SU-DHL-6 (cell line): Measurements from ENCODE around the gene TRNT1.

ENCODE experiments used
- H2AFZ ChIP-seq: fragments of 200-600 bp; sonication (generic); 2 replicates; pipeline ENCODE4 v1.6.1; 2014; ENCODE audit warnings: low read depth, mild to moderate bottlenecking, moderate library complexity, mixed read lengths, antibody characterized with exemption, low read length; ENCODE audit not compliant: severe bottlenecking
- H3F3A ChIP-seq: fragments of 200-600 bp; shearing (Covaris generic); 2 replicates; pipeline ENCODE4 v1.6.0; 2016; ENCODE audit warnings: antibody characterized with exemption, mild to moderate bottlenecking; ENCODE audit not compliant: insufficient read depth
- H3K27ac ChIP-seq: fragments of 200-600 bp; sonication (generic); 2 replicates; pipeline ENCODE4 v1.5.1; 2016; ENCODE audit warnings: low read depth, mild to moderate bottlenecking, low read length, moderate library complexity, mixed read lengths
- H3K27me3 ChIP-seq: fragments of 200-600 bp; sonication (generic), shearing (Covaris generic); 2 replicates; pipeline ENCODE4 v1.6.0; 2014; ENCODE audit warnings: mild to moderate bottlenecking, low read length
- H3K36me3 ChIP-seq: fragments of 200-600 bp; sonication (generic); 2 replicates; pipeline ENCODE4 v1.6.1; 2014; ENCODE audit warnings: mild to moderate bottlenecking, low read length, mixed read lengths
- H3K4me2 ChIP-seq: fragments of 300-600, 200-600 bp; shearing (Covaris generic), sonication (generic); 2 replicates; pipeline ENCODE4 v1.6.0; 2014; ENCODE audit warnings: low read length, low read depth, mild to moderate bottlenecking; ENCODE audit not compliant: poor library complexity, severe bottlenecking
- H3K4me3 ChIP-seq: fragments of 200-600 bp; sonication (generic); 2 replicates; pipeline ENCODE4 v1.5.1; 2014; ENCODE audit warnings: antibody characterized with exemption, low read length, mild to moderate bottlenecking, mixed read lengths; ENCODE audit not compliant: insufficient read depth, poor library complexity, severe bottlenecking
- H3K79me2 ChIP-seq: fragments of 200-600 bp; sonication (generic); 2 replicates; pipeline ENCODE4 v1.6.1; 2014; ENCODE audit warnings: mild to moderate bottlenecking, low read length, moderate library complexity; ENCODE audit not compliant: insufficient read depth
- H3K9ac ChIP-seq: fragments of 200-600 bp; sonication (generic); 2 replicates; pipeline ENCODE4 v1.7.0; 2014; ENCODE audit warnings: mild to moderate bottlenecking, low read length
- H3K9me2 ChIP-seq: fragments of 200-600 bp; sonication (generic); replicated peaks from 2 replicates; pipeline ENCODE4 v1.6.1; 2014; ENCODE audit warnings: low read length; ENCODE audit not compliant: insufficient read depth
- H3K9me3 ChIP-seq: fragments of 200-600 bp; sonication (generic); 2 replicates; pipeline ENCODE4 v1.6.1; 2014; ENCODE audit warnings: low read length, mixed read lengths; ENCODE audit not compliant: insufficient read depth
- H4K20me1 ChIP-seq: fragments of 200-600 bp; sonication (generic); 2 replicates; pipeline ENCODE4 v1.6.1; 2014; ENCODE audit warnings: low read depth, mild to moderate bottlenecking, antibody characterized with exemption, low read length, moderate library complexity, mixed read lengths
- EZH2phosphoT487 ChIP-seq: fragments of 200-600 bp; sonication (generic), shearing (Covaris generic); conservative IDR thresholded peaks from 2 replicates; pipeline ENCODE4 v1.6.1; 2018; ENCODE audit warnings: mild to moderate bottlenecking, antibody characterized with exemption, low read length, moderate library complexity, mixed read lengths
- TF ChIP-seq, protein P1 (sequence below): fragments of 200-600 bp; sonication (generic); IDR thresholded peaks from one replicate; pipeline ENCODE4 v1.5.1; 2017; ENCODE audit warnings: antibody characterized with exemption, mild to moderate bottlenecking, low read length, moderate library complexity; ENCODE audit not compliant: insufficient read depth, poor library complexity, severe bottlenecking

Gene TRNT1

GRCh38 chr3:3178498-3179328 is 52.0 kb downstream of the TRNT1 start:
- H3K27ac ChIP-seq: no peak overlapping the region
- no peak for TF ChIP-seq EZH2phosphoT487
- TF ChIP-seq, protein P1, sequence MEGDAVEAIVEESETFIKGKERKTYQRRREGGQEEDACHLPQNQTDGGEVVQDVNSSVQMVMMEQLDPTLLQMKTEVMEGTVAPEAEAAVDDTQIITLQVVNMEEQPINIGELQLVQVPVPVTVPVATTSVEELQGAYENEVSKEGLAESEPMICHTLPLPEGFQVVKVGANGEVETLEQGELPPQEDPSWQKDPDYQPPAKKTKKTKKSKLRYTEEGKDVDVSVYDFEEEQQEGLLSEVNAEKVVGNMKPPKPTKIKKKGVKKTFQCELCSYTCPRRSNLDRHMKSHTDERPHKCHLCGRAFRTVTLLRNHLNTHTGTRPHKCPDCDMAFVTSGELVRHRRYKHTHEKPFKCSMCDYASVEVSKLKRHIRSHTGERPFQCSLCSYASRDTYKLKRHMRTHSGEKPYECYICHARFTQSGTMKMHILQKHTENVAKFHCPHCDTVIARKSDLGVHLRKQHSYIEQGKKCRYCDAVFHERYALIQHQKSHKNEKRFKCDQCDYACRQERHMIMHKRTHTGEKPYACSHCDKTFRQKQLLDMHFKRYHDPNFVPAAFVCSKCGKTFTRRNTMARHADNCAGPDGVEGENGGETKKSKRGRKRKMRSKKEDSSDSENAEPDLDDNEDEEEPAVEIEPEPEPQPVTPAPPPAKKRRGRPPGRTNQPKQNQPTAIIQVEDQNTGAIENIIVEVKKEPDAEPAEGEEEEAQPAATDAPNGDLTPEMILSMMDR: no peak
- H3K9me2 ChIP-seq: no peaks in the 10 kb centered on the region
- no peaks in the 10 kb centered on the region for H3F3A ChIP-seq
- H2AFZ ChIP-seq: peak overlapping the region; percentile 90
- H3K4me2 ChIP-seq: peak overlapping the region; percentile 99
- peak overlapping the region; percentile 76 for H3K9ac ChIP-seq
- peaks cover 3% of the 10 kb centered on the region; the same call in 1 of the 2 replicates for H3K36me3 ChIP-seq
- peaks cover 26% of the 10 kb centered on the region for H3K79me2 ChIP-seq
- H3K9me3 ChIP-seq: no peaks in the 10 kb centered on the region
- no peaks in the 10 kb centered on the region for H3K27me3 ChIP-seq
- H4K20me1 ChIP-seq: no peaks in the 10 kb centered on the region
- H3K4me3 ChIP-seq: peak overlapping the region; percentile 97

DNA sequence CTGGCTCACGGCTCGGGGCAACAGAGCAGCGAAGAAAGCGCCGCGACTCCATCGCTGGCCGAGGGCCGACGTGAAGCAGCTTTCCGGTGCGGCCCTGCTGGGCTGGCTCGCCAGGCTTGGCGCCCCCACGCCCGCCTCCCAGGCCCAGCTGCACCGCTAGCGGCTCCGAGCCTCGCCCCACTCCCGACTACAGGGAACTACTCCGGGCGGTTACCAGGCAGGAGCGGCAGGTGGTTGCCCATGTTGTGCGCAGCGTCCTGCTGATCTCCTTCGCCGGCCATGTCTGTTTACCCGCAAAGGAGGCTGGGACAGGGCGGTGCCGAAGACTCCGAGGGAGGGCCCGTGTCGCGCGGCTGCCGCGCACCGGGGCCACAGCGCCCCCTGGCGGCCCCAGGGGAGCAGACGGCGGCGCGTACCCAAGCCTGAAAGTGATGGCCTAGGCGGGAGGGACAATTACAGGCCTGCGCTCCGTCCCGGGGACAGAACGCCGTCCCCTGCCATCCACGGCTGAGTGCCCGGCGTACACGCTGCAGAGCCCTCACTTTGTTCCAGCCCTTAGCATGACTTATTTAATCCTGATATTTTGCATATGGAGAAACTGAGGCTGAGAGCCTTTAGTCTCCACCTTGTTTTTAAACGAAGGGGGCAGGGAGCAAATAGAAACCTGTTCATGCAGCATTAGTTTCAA is 52.8 kb downstream of the TRNT1 start, which contains the start of gene CRBN:
TSS of gene CRBN (minus strand) at position 285 of the 688 bp plus-strand sequence. CDS start at position 281, 4 bp downstream.
- Histone ChIP-seq H3K4me2 (peak within 1 kb of the TSS; percentile 99), H3K9ac (peak within 1 kb of the TSS; percentile 76), H2AFZ (peak within 1 kb of the TSS; percentile 90), H3K4me3 (peak within 1 kb of the TSS; percentile 97), H3K36me3 (no peaks in the 10 kb centered on the region; the same call in 1 of the 2 replicates), H3K79me2 (peaks cover 26% of the 10 kb centered on the region), H3K9me3 (no peaks in the 10 kb centered on the region), H3K27me3 (no peaks in the 10 kb centered on the region), H3F3A (no peaks in the 10 kb centered on the region), H4K20me1 (no peaks in the 10 kb centered on the region), H3K27ac (no peak within 1 kb of the TSS), H3K9me2 (no peaks in the 10 kb centered on the region)
- no peak for TF ChIP-seq EZH2phosphoT487
- TF ChIP-seq, protein P1: peak; percentile 92

DNA sequence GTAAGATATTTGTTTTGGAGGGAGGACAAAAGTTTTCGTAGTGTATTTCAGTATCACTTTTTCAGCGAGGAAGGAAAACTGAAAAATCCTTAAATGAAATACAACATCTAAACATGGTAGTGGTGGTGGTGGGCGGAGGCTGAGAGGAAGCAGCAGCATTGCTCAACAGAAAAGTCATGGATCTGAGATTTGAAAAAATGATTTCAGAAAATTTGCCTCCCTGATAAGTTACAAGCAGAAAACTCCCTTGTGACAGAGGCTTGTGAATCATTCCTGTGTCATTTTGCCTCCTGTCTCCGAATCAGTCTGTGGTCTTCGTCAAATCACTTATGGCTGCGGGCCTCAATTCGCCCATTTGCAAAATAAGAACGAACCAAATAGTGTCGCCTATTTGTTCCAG is 53.7 kb downstream of the TRNT1 start:
- Histone ChIP-seq H3K79me2 (peaks cover 26% of the 10 kb centered on the region), H3K36me3 (no peaks in the 10 kb centered on the region), H4K20me1 (no peaks in the 10 kb centered on the region), H3K9me2 (no peaks in the 10 kb centered on the region), H3K4me3 (no peak overlapping the region), H3K27me3 (no peaks in the 10 kb centered on the region), H2AFZ (peak overlapping the region; percentile 87), H3K27ac (no peak overlapping the region), H3F3A (no peaks in the 10 kb centered on the region), H3K9ac (no peak overlapping the region), H3K4me2 (no peak overlapping the region), H3K9me3 (no peaks in the 10 kb centered on the region)
- TF ChIP-seq EZH2phosphoT487: no peak
- TF ChIP-seq, protein P1: no peak
